Measurements from ENCODE around the gene ITGBL1.

DNA sequence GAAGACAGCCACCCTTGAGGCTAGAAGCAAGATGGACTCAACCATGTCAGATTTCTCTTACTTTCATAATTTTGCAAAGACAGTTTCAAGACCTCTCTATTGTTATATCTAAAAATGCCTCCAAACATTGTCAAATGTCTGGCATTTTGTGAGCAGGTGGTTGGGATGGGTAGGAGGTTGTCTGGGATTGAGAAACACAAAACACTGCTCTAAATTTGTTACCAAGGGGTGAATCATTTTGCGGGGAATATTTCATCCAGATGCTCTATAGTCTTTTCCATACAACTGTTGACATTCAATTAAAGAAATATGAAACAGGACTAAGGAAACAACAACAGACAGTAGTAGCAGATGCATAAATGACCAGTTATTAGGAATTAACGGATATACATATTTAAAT lies 208.2 kb downstream of the ITGBL1 start:
- no peak for TF ChIP-seq POLR2A (IDR thresholded peaks at IDR 0.05)
- TF ChIP-seq, protein P1, sequence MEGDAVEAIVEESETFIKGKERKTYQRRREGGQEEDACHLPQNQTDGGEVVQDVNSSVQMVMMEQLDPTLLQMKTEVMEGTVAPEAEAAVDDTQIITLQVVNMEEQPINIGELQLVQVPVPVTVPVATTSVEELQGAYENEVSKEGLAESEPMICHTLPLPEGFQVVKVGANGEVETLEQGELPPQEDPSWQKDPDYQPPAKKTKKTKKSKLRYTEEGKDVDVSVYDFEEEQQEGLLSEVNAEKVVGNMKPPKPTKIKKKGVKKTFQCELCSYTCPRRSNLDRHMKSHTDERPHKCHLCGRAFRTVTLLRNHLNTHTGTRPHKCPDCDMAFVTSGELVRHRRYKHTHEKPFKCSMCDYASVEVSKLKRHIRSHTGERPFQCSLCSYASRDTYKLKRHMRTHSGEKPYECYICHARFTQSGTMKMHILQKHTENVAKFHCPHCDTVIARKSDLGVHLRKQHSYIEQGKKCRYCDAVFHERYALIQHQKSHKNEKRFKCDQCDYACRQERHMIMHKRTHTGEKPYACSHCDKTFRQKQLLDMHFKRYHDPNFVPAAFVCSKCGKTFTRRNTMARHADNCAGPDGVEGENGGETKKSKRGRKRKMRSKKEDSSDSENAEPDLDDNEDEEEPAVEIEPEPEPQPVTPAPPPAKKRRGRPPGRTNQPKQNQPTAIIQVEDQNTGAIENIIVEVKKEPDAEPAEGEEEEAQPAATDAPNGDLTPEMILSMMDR (IDR thresholded peaks at IDR 0.05) = no peak
